Suprapubic skin (tissue), 4 donors: Measurements from ENCODE around the gene TXNL1. TPM values are rescaled to one million over a fixed set of nuclear protein-coding genes. Genes with fewer than 3 reads are reported as not detected.

ENCODE experiments used
- DNase-seq, 2 donors: peaks; one replicate each; pipeline ENCODE4 v3.0.0-alpha.2; 2019; ENCODE audit warnings: low spot score in 2 of 2
- H3K27ac ChIP-seq: fragments of 200-600 bp; sonication (generic); one replicate; pipeline ENCODE4 v1.5.1; 2019
- H3K27me3 ChIP-seq: fragments of 200-600 bp; sonication (generic); one replicate; pipeline ENCODE4 v1.5.1; 2019
- H3K36me3 ChIP-seq: fragments of 200-600 bp; sonication (generic); one replicate; pipeline ENCODE4 v1.5.1; 2019
- H3K4me1 ChIP-seq: fragments of 200-600 bp; sonication (generic); one replicate; pipeline ENCODE4 v1.5.1; 2019
- H3K4me3 ChIP-seq: fragments of 200-600 bp; sonication (generic); one replicate; pipeline ENCODE4 v1.5.1; 2019; ENCODE audit warnings: mild to moderate bottlenecking
- H3K9me3 ChIP-seq: fragments of 200-600 bp; sonication (generic); one replicate; pipeline ENCODE4 v1.5.1; 2019
- CTCF ChIP-seq, 2 donors: fragments of 200-600 bp in 1 of 2; fragments of 450-650 bp in 1 of 2; sonication (generic) in 1 of 2; IDR thresholded peaks; one replicate each; pipeline ENCODE4 v1.5.1; 2016 to 2019; ENCODE audit warnings: antibody characterized with exemption in 2 of 2, mild to moderate bottlenecking in 1 of 2, moderate library complexity in 1 of 2
- EP300 ChIP-seq: sonication (generic); formaldehyde crosslinking; IDR thresholded peaks from one replicate; pipeline ENCODE4 v1.6.1; 2017; ENCODE audit warnings: antibody characterized with exemption
- POLR2A ChIP-seq, 2 donors: fragments of 450-650 bp; IDR thresholded peaks; one replicate each; pipeline ENCODE4 v1.6.1; 2017; ENCODE audit warnings: antibody characterized with exemption in 2 of 2, mild to moderate bottlenecking in 2 of 2, moderate library complexity in 2 of 2
- POLR2AphosphoS5 ChIP-seq, 3 donors: sonication (generic); formaldehyde crosslinking; IDR thresholded peaks; one replicate each; pipeline ENCODE4 v1.6.1; 2017; ENCODE audit warnings: antibody characterized with exemption in 3 of 3
- WGBS: methylation state at CpG from one replicate; pipeline ENCODE4 v1.1.5; 2018; 5-methylcytosine and 5-hydroxymethylcytosine counted together
- total RNA-seq, 4 donors: library from RNA; depleted of rRNA; stranded (reverse); fragments of >200 nt; gene quantifications; one replicate each; pipeline ENCODE4 v1.1.0, GENCODE V29; 2016

TXNL1 gene
- total RNA-seq, 4 donors from 2014 or later, result 23.7 to 57.8 (median 47.8) TPM

- H3K27me3 ChIP-seq, result no peaks in the 10 kb centered on the region
- H3K9me3 ChIP-seq, result no peaks in the 10 kb centered on the region
- no peaks in the 10 kb centered on the region for H3K36me3 ChIP-seq
- no peak for TF ChIP-seq POLR2AphosphoS5 (IDR thresholded peaks at IDR 0.05)
- no peak for TF ChIP-seq CTCF (IDR thresholded peaks at IDR 0.05)
- no peak for TF ChIP-seq POLR2A (IDR thresholded peaks at IDR 0.05)
- no peak for TF ChIP-seq EP300
- peaks cover 2% of the 10 kb centered on the region for H3K4me1 ChIP-seq
- 59% methylated on average over 5 of the region's 5 CpGs for WGBS
- H3K27ac ChIP-seq, result no peak overlapping the region
- DNase-seq, result no peak
- H3K4me3 ChIP-seq, result no peak overlapping the region
These were observed 7.1 kb upstream of the TXNL1 start for GRCh38 chr18:56645415-56646016.

GRCh38 chr18:56643381-56643780 lies 5.0 kb upstream of the TXNL1 start:
- no peak for DNase-seq
- H3K4me1 ChIP-seq, result peaks cover 7% of the 10 kb centered on the region
- no peak overlapping the region for H3K27ac ChIP-seq
- WGBS, result 84% methylated on average over 3 of the region's 3 CpGs
- H3K4me3 ChIP-seq, result no peak overlapping the region
- H3K9me3 ChIP-seq, result no peaks in the 10 kb centered on the region
- no peak for TF ChIP-seq POLR2AphosphoS5 (IDR thresholded peaks at IDR 0.05)
- no peak for TF ChIP-seq CTCF (IDR thresholded peaks at IDR 0.05)
- no peak for TF ChIP-seq POLR2A (IDR thresholded peaks at IDR 0.05)
- no peak for TF ChIP-seq EP300
- no peaks in the 10 kb centered on the region for H3K27me3 ChIP-seq
- H3K36me3 ChIP-seq, result no peaks in the 10 kb centered on the region

- H3K9me3 ChIP-seq, result no peaks in the 10 kb centered on the region
- no peak overlapping the region for H3K27ac ChIP-seq
- H3K36me3 ChIP-seq, result no peaks in the 10 kb centered on the region
- no peak overlapping the region for H3K4me3 ChIP-seq
- no peak for DNase-seq
- no peaks in the 10 kb centered on the region for H3K27me3 ChIP-seq
- WGBS, result 83% methylated on average over 8 of the region's 8 CpGs
- H3K4me1 ChIP-seq, result peaks cover 13% of the 10 kb centered on the region
- TF ChIP-seq POLR2AphosphoS5 (IDR thresholded peaks at IDR 0.05), result no peak
- no peak for TF ChIP-seq POLR2A (IDR thresholded peaks at IDR 0.05)
- no peak for TF ChIP-seq CTCF (IDR thresholded peaks at IDR 0.05)
- TF ChIP-seq EP300, result no peak
These were observed 3.4 kb upstream of the TXNL1 start for GRCh38 chr18:56641714-56642337.

GRCh38 chr18:56639571-56639970 lies 1.2 kb upstream of the TXNL1 start:
- Histone ChIP-seq H3K27ac (no peak overlapping the region), H3K27me3 (no peaks in the 10 kb centered on the region), H3K36me3 (no peaks in the 10 kb centered on the region), H3K9me3 (no peaks in the 10 kb centered on the region), H3K4me3 (peak overlapping the region; percentile 85), H3K4me1 (peaks cover 31% of the 10 kb centered on the region)
- DNase-seq, result no peak
- WGBS, result 86% methylated on average over 9 of the region's 9 CpGs
- TF ChIP-seq POLR2A (IDR thresholded peaks at IDR 0.05), result no peak
- no peak for TF ChIP-seq CTCF (IDR thresholded peaks at IDR 0.05)
- no peak for TF ChIP-seq EP300
- TF ChIP-seq POLR2AphosphoS5 (IDR thresholded peaks at IDR 0.05), result no peak

- TF ChIP-seq EP300, result no peak
- no peak for TF ChIP-seq CTCF (IDR thresholded peaks at IDR 0.05)
- no peak for TF ChIP-seq POLR2AphosphoS5 (IDR thresholded peaks at IDR 0.05)
- TF ChIP-seq POLR2A (IDR thresholded peaks at IDR 0.05), result no peak
- Histone ChIP-seq H3K4me1 (peaks cover 31% of the 10 kb centered on the region), H3K9me3 (no peaks in the 10 kb centered on the region), H3K27me3 (no peaks in the 10 kb centered on the region), H3K36me3 (no peaks in the 10 kb centered on the region), H3K4me3 (peak overlapping the region; percentile 85), H3K27ac (peak overlapping the region; percentile 97)
- DNase-seq, result no peak
- WGBS, result 35% methylated on average over 6 of the region's 6 CpGs
These were observed 651 bp upstream of the TXNL1 start for GRCh38 chr18:56639104-56639381.
